Islet precursor cell (in vitro differentiated cells): ENCODE results near the gene MXD3.
"Not testable (repeated sequence)": the region's sequence is repeated elsewhere in the genome, so short reads cannot be mapped to it uniquely, and the experiment has no call there.

Experiments
- DNase-seq: peaks from one replicate; pipeline ENCODE4 v3.0.0-alpha.2; 2018

MXD3 gene

GRCh38 chr5:177311723-177312648 is at the start of gene MXD3:
TSS of gene MXD3 (minus strand) at chr5:177311898. CDS start at chr5:177311830, 68 bp downstream.
- DNase-seq = peak; percentile 98

- DNase-seq = not testable (repeated sequence)
These were observed 49.0 kb upstream of the MXD3 start for GRCh38 chr5:177360740-177361139.

GRCh38 chr5:177359860-177360259 is 48.2 kb upstream of the MXD3 start:
- DNase-seq = no peak

- no peak for DNase-seq
These were observed 47.8 kb upstream of the MXD3 start for GRCh38 chr5:177359451-177359851.

- no peak for DNase-seq
These were observed 46.7 kb upstream of the MXD3 start for GRCh38 chr5:177358370-177358819.

GRCh38 chr5:177357459-177358351 is 46.0 kb upstream of the MXD3 start, which contains the start of gene RGS14:
TSS of gene RGS14 (plus strand) at chr5:177357924. CDS start at chr5:177358025, 101 bp downstream.
- DNase-seq = peak; percentile 43

- no peak for DNase-seq
These were observed 45.4 kb upstream of the MXD3 start for GRCh38 chr5:177357146-177357458.

GRCh38 chr5:177356746-177357145 is 45.0 kb upstream of the MXD3 start:
- peak; percentile 41 for DNase-seq

- no peak for DNase-seq
These were observed 44.1 kb upstream of the MXD3 start for GRCh38 chr5:177355868-177356168.

- DNase-seq = no peak
These were observed 43.6 kb upstream of the MXD3 start for GRCh38 chr5:177355162-177355867.

- DNase-seq = no peak
These were observed 43.0 kb upstream of the MXD3 start for GRCh38 chr5:177354711-177355110.

- DNase-seq = no peak
These were observed 42.6 kb upstream of the MXD3 start for GRCh38 chr5:177354256-177354655.

- no peak for DNase-seq
These were observed 41.4 kb upstream of the MXD3 start for GRCh38 chr5:177353093-177353492.

GRCh38 chr5:177351392-177352329 is 40.0 kb upstream of the MXD3 start, which contains the start of gene LMAN2:
TSS of gene LMAN2 (minus strand) at chr5:177351668. CDS start at chr5:177351647, 21 bp downstream.
- peak; percentile 97 for DNase-seq

GRCh38 chr5:177350776-177351391 is 39.2 kb upstream of the MXD3 start:
- no peak for DNase-seq

GRCh38 chr5:177349762-177350161 is 38.1 kb upstream of the MXD3 start:
- DNase-seq = peak; percentile 39

GRCh38 chr5:177349362-177349647 is 37.6 kb upstream of the MXD3 start:
- DNase-seq = no peak

GRCh38 chr5:177347699-177348098 is 36.0 kb upstream of the MXD3 start:
- no peak for DNase-seq

GRCh38 chr5:177346820-177347219 is 35.1 kb upstream of the MXD3 start:
- no peak for DNase-seq

GRCh38 chr5:177344891-177345290 is 33.2 kb upstream of the MXD3 start:
- DNase-seq = no peak

GRCh38 chr5:177343777-177344176 is 32.1 kb upstream of the MXD3 start:
- no peak for DNase-seq

GRCh38 chr5:177343000-177343399 is 31.3 kb upstream of the MXD3 start:
- DNase-seq = not testable (repeated sequence)
